ENCODE measurements around the gene USP17L5.
"Not testable (repeated sequence)": the region's sequence is repeated elsewhere in the genome, so short reads cannot be mapped to it uniquely, and the experiment has no call there.

USP17L5 gene

GRCh38 chr4:9339103-9339502, at the start of gene USP17L5:
USP17L5 (plus strand) TSS chr4:9339403; CDS start chr4:9339403, 0 bp downstream.
- not testable (repeated sequence) for DNase-seq (ENCODE audit: low read depth in 3 of 3)

- not testable (repeated sequence) for DNase-seq (ENCODE audit: low read depth in 3 of 3)
Observed at GRCh38 chr4:9324191-9324590, 15.0 kb upstream of the USP17L5 start.

- DNase-seq (ENCODE audit: low read depth in 3 of 3), result not testable (repeated sequence)
Observed at GRCh38 chr4:9324865-9325264, 14.3 kb upstream of the USP17L5 start, which contains the start of gene USP17L24. USP17L24 (plus strand) TSS chr4:9325165; CDS start chr4:9325165, 0 bp downstream.

- DNase-seq (ENCODE audit: low read depth in 3 of 3), result not testable (repeated sequence)
Observed at GRCh38 chr4:9329611-9330010, 9.6 kb upstream of the USP17L5 start, which contains the start of gene USP17L25. USP17L25 (plus strand) TSS chr4:9329911; CDS start chr4:9329911, 0 bp downstream.

- DNase-seq (ENCODE audit: low read depth in 3 of 3), result not testable (repeated sequence)
Observed at GRCh38 chr4:9334358-9334757, 4.8 kb upstream of the USP17L5 start, which contains the start of gene USP17L26. USP17L26 (plus strand) TSS chr4:9334658; CDS start chr4:9334658, 0 bp downstream.

- not testable (repeated sequence) for DNase-seq (ENCODE audit: low read depth in 3 of 3)
Observed at GRCh38 chr4:9343848-9344247, 4.6 kb downstream of the USP17L5 start, which contains the start of gene USP17L27. USP17L27 (plus strand) TSS chr4:9344148; CDS start chr4:9344148, 0 bp downstream.

GRCh38 chr4:9348593-9348992, 9.4 kb downstream of the USP17L5 start, which contains the start of gene USP17L28:
USP17L28 (plus strand) TSS chr4:9348893; CDS start chr4:9348893, 0 bp downstream.
- DNase-seq (ENCODE audit: low read depth in 3 of 3), result not testable (repeated sequence)

- not testable (repeated sequence) for DNase-seq (ENCODE audit: low read depth in 3 of 3)
Observed at GRCh38 chr4:9350866-9351265, 11.7 kb downstream of the USP17L5 start.

- DNase-seq (ENCODE audit: low read depth in 3 of 3), result not testable (repeated sequence)
Observed at GRCh38 chr4:9353338-9353737, 14.1 kb downstream of the USP17L5 start, which contains the start of gene USP17L29. USP17L29 (plus strand) TSS chr4:9353638; CDS start chr4:9353638, 0 bp downstream.

- DNase-seq (ENCODE audit: low read depth in 3 of 3), result not testable (repeated sequence)
Observed at GRCh38 chr4:9362829-9363228, 23.6 kb downstream of the USP17L5 start, which contains the start of gene USP17L30. USP17L30 (plus strand) TSS chr4:9363129; CDS start chr4:9363129, 0 bp downstream.

- DNase-seq (ENCODE audit: low read depth in 3 of 3), result not testable (repeated sequence)
Observed at GRCh38 chr4:9379881-9380280, 40.7 kb downstream of the USP17L5 start.

- peak; percentile 24 to 58 (median 37) for DNase-seq (ENCODE audit: low read depth in 3 of 3)
Observed at GRCh38 chr4:9381012-9381534, 41.9 kb downstream of the USP17L5 start.

- DNase-seq (ENCODE audit: low read depth in 3 of 3), result no peak
Observed at GRCh38 chr4:9384126-9384525, 44.9 kb downstream of the USP17L5 start.

GRCh38 chr4:9389001-9389400, 49.8 kb downstream of the USP17L5 start:
- not testable (repeated sequence) for DNase-seq (ENCODE audit: low read depth in 3 of 3)
